ENCODE results near the gene ZNF213.
A peak's percentile ranks its signal among the peaks of the same experiment; 100 is the strongest.

- TF ChIP-seq CTCF (conservative IDR thresholded peaks at IDR 0.05): peak; percentile 67
- no peak for TF ChIP-seq EZH2 (IDR thresholded peaks at IDR 0.05; ENCODE audit: low read depth)
These were observed 3.0 kb upstream of the ZNF213 start for GRCh38 chr16:3131755-3132377.
